ENCODE data around the gene INHBB.
"Not testable (repeated sequence)": the region's sequence is repeated elsewhere in the genome, so short reads cannot be mapped to it uniquely, and the experiment has no call there.

Gene INHBB

GRCh38 chr2:120346026-120346666 lies at the start of gene INHBB:
INHBB (plus strand) TSS chr2:120346136; CDS start chr2:120346189, 53 bp downstream.
- peak; percentile 42 for DNase-seq

- DNase-seq, result no peak
Measured at GRCh38 chr2:120298173-120298835, 47.6 kb upstream of the INHBB start.

- DNase-seq, result no peak
Measured at GRCh38 chr2:120299004-120299403, 46.9 kb upstream of the INHBB start.

- no peak for DNase-seq
Measured at GRCh38 chr2:120299561-120299960, 46.4 kb upstream of the INHBB start.

- DNase-seq, result no peak
Measured at GRCh38 chr2:120300385-120300784, 45.6 kb upstream of the INHBB start.

- DNase-seq, result no peak
Measured at GRCh38 chr2:120301284-120301683, 44.7 kb upstream of the INHBB start.

- no peak for DNase-seq
Measured at GRCh38 chr2:120302301-120302700, 43.6 kb upstream of the INHBB start.

GRCh38 chr2:120303177-120303576 lies 42.8 kb upstream of the INHBB start:
- no peak for DNase-seq

GRCh38 chr2:120305296-120305695 lies 40.6 kb upstream of the INHBB start:
- DNase-seq, result no peak

- DNase-seq, result no peak
Measured at GRCh38 chr2:120305937-120306490, 39.9 kb upstream of the INHBB start.

GRCh38 chr2:120307482-120307881 lies 38.5 kb upstream of the INHBB start:
- DNase-seq, result no peak

- no peak for DNase-seq
Measured at GRCh38 chr2:120308038-120308910, 37.7 kb upstream of the INHBB start.

- no peak for DNase-seq
Measured at GRCh38 chr2:120310136-120310535, 35.8 kb upstream of the INHBB start.

GRCh38 chr2:120310841-120311240 lies 35.1 kb upstream of the INHBB start:
- not testable (repeated sequence) for DNase-seq

- DNase-seq, result no peak
Measured at GRCh38 chr2:120312076-120312475, 33.9 kb upstream of the INHBB start.

GRCh38 chr2:120312860-120313694 lies 32.9 kb upstream of the INHBB start:
- DNase-seq, result peak; percentile 72

GRCh38 chr2:120313695-120314615 lies 32.0 kb upstream of the INHBB start:
- DNase-seq, result no peak

GRCh38 chr2:120314690-120315366 lies 31.1 kb upstream of the INHBB start:
- no peak for DNase-seq

GRCh38 chr2:120315367-120316033 lies 30.4 kb upstream of the INHBB start:
- no peak for DNase-seq

GRCh38 chr2:120316071-120316470 lies 29.9 kb upstream of the INHBB start:
- no peak for DNase-seq
